ENCODE data around the gene CDH24. TPM values are rescaled to one million over a fixed set of nuclear protein-coding genes. Genes with fewer than 3 reads are reported as not detected.
A peak's percentile ranks its signal among the peaks of the same experiment; 100 is the strongest.

The CDH24 gene
- total and polyA plus RNA-seq, 2 of the 13 experiments (the other 11 are each of a cell fraction or from before 2014, with no cell fraction given), result 0.69 to 0.99 TPM

- TF ChIP-seq SNAPC2 (CRISPR knock-in tag; IDR thresholded peaks at IDR 0.05) (peak; percentile 92), NCOA1 (CRISPR knock-in tag; IDR thresholded peaks at IDR 0.05) (peak; percentile 99), CBX2 (IDR thresholded peaks at IDR 0.05; ENCODE audit: low read depth, low read length) (no peak), CBX2 (CRISPR knock-in tag; IDR thresholded peaks at IDR 0.05; ENCODE audit: low read depth) (peak; percentile 91; the same call in 1 of the 2 replicates), JARID2 (CRISPR knock-in tag; IDR thresholded peaks at IDR 0.05; ENCODE audit: insufficient replicate concordance) (peak; percentile 92), GABPA (IDR thresholded peaks at IDR 0.05; ENCODE audit: low read depth, low read length) (no peak), GABPA (CRISPR knock-in tag; IDR thresholded peaks at IDR 0.05; ENCODE audit: low read depth) (no peak), KMT2B (CRISPR knock-in tag; IDR thresholded peaks at IDR 0.05) (peak; percentile 92), STAT6 (CRISPR knock-in tag; IDR thresholded peaks at IDR 0.05; ENCODE audit: borderline replicate concordance) (no peak; the same call in 1 of the 2 replicates), FOXO1 (CRISPR knock-in tag; IDR thresholded peaks at IDR 0.05) (peak; percentile 84), KDM6A (CRISPR knock-in tag; IDR thresholded peaks at IDR 0.05; ENCODE audit: low read depth) (no peak), ZNF143 (CRISPR knock-in tag; IDR thresholded peaks at IDR 0.05) (no peak), ZNF34 (CRISPR knock-in tag; IDR thresholded peaks at IDR 0.05; ENCODE audit: borderline replicate concordance) (peak; percentile 100), PLRG1 (conservative IDR thresholded peaks at IDR 0.05) (no peak), SRY (CRISPR knock-in tag; IDR thresholded peaks at IDR 0.05) (peak; percentile 96), HIVEP1 (CRISPR knock-in tag; IDR thresholded peaks at IDR 0.05) (peak; percentile 98), NR2F1 (CRISPR knock-in tag; IDR thresholded peaks at IDR 0.05) (no peak), ISL2 (CRISPR knock-in tag; IDR thresholded peaks at IDR 0.05) (peak; percentile 87; the same call in 1 of the 2 replicates), MYNN (CRISPR knock-in tag; IDR thresholded peaks at IDR 0.05; ENCODE audit: low read depth) (peak; percentile 97), RELA (CRISPR knock-in tag; IDR thresholded peaks at IDR 0.05) (peak; percentile 86), TRIM24 (CRISPR knock-in tag; IDR thresholded peaks at IDR 0.05) (no peak), KAT7 (CRISPR knock-in tag; IDR thresholded peaks at IDR 0.05; ENCODE audit: borderline replicate concordance) (peak; percentile 99; the same call in 1 of the 2 replicates), ZBTB20 (CRISPR knock-in tag; IDR thresholded peaks at IDR 0.05; ENCODE audit: borderline replicate concordance, low read depth) (peak; percentile 91), ARID3A (IDR thresholded peaks at IDR 0.05; ENCODE audit: low read depth, low read length) (0 out of 2 replicates have a peak, but pooled peaks have one; percentile 14)
- TF ChIP-seq, protein P1, sequence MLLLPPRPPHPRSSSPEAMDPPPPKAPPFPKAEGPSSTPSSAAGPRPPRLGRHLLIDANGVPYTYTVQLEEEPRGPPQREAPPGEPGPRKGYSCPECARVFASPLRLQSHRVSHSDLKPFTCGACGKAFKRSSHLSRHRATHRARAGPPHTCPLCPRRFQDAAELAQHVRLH (CRISPR knock-in tag; IDR thresholded peaks at IDR 0.05; ENCODE audit: borderline replicate concordance, low read depth), result peak; percentile 94
- TF ChIP-seq, protein P2, sequence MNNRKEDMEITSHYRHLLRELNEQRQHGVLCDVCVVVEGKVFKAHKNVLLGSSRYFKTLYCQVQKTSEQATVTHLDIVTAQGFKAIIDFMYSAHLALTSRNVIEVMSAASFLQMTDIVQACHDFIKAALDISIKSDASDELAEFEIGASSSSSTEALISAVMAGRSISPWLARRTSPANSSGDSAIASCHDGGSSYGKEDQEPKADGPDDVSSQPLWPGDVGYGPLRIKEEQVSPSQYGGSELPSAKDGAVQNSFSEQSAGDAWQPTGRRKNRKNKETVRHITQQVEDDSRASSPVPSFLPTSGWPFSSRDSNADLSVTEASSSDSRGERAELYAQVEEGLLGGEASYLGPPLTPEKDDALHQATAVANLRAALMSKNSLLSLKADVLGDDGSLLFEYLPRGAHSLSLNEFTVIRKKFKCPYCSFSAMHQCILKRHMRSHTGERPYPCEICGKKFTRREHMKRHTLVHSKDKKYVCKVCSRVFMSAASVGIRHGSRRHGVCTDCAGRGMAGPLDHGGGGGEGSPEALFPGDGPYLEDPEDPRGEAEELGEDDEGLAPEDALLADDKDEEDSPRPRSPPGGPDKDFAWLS (CRISPR knock-in tag; IDR thresholded peaks at IDR 0.05; ENCODE audit: borderline replicate concordance), result peak; percentile 95
These were observed 37.4 kb upstream of the CDH24 start, which contains the start of gene ACIN1 (continued) for GRCh38 chr14:23094666-23095195.
